ENCODE data around the gene FRS3.

FRS3 gene

DNA sequence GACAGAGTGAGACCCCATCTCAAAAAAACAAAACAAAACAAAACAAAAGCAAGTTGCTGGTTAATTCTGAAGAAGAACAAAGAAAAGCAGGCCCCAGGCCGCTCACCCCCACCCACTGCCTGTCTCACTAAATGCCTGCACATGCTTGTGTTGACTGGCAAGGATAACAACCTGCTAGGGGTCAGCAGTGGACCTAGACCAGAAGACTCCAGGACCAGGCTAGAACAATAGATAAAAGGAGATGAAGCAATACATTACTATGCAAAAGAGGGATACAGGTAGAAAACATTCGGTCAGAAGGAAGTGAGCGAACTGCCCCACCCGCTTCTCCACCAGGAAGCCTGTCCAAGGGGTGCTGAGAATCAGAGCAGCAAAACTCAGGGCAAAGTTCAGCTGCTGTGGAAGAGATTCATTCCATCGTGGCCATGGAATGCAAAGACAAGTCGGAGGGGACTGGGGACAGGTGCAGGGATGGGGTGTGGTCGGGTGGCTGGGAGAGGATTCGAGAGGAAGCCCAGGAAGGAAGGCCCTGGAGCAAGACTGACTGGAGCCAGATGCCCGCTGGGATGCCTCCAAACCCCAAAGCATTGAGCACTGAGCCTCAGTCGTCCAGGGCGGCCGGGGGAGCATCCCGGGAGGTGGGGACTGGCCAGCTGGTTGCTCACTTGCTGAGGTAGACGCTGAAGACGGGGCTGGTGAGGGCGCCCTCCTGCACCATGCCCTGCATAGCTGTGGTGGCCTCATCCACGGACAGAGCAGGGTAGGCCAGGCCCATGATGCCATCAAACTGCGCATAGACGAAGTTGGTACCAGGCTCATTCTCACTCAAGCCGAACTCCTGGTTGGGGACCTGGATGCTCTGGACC lies 37.8 kb downstream of the FRS3 start:
- no peak for DNase-seq (ENCODE audit: low spot score)

- no peak for DNase-seq (ENCODE audit: low spot score)
Observed at GRCh38 chr6:41740366-41741162, 39.1 kb downstream of the FRS3 start.

- DNase-seq (ENCODE audit: low spot score): no peak
Observed at GRCh38 chr6:41739041-41739440, 40.7 kb downstream of the FRS3 start.

DNA sequence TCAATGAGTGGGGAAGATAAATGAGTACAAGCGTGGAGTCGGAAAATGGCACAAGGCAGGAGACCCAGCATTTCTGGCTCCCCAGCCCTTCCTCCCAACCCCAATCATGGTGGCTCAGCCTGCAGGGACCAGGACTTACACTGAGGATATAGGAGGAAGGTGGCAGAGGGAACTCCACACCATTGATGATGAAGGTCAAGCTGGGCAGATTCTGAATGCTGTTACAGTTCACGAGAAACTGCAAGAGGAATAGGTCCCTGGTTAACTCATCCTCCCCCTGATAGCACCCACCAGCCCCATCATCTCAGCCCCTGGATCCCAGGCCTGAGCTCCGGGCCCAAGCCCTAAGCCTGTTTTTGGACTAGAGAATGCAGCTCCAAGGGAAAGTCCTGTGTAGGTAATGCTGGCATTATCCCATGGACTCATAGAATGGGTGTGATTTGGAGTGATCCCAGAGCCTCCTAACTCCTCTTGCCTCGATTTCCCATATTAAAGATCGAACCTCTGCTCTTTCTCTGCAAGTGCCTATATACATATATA lies 42.0 kb downstream of the FRS3 start:
- no peak for DNase-seq (ENCODE audit: low spot score)

- DNase-seq (ENCODE audit: low spot score): no peak
Observed at GRCh38 chr6:41736800-41737555, 42.7 kb downstream of the FRS3 start.

- DNase-seq (ENCODE audit: low spot score): no peak
Observed at GRCh38 chr6:41736186-41736733, 43.4 kb downstream of the FRS3 start.

DNA sequence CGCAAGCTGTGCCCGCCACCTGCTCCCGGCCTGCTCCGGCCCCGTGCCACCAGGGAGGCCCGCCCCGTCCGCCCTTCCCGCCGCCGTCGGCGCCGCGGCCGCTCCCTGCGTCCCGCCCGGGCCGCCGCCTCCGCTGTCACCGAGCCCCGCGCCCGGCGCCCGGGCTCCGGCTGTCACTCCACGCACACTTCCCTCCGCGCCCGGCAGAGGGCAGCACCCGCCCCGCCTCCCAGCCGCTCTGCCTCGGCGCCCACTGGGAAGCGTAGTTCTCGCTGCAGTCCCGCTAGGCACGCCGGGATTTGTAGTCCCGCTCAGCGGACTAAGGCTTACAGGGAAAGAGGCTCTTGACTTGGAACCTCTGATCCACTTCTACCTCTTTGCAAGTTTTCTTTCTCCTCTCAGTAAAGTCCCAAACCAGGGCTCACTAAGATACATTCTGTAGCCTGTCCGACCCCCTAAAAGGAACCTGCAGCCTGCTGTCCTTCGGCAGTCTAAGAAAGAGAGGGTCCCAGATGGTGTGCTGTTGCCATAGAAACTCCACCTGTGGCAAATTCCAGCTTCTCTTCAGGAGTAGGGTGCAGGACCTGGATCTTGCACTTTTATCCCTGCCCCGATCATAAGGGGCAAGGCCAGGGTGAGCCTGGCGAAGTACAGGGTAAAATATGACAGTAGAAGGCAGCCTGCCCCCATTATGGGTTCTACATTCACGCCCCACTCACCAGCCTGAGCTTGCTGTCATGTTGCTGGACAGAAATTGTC lies 44.1 kb downstream of the FRS3 start, which contains the start of gene TFEB:
TSS of gene TFEB (minus strand) at position 182 of the 759 bp plus-strand sequence. CDS start 44,395 bp downstream, outside the sequence.
- peak; percentile 89 for DNase-seq (ENCODE audit: low spot score)

DNA sequence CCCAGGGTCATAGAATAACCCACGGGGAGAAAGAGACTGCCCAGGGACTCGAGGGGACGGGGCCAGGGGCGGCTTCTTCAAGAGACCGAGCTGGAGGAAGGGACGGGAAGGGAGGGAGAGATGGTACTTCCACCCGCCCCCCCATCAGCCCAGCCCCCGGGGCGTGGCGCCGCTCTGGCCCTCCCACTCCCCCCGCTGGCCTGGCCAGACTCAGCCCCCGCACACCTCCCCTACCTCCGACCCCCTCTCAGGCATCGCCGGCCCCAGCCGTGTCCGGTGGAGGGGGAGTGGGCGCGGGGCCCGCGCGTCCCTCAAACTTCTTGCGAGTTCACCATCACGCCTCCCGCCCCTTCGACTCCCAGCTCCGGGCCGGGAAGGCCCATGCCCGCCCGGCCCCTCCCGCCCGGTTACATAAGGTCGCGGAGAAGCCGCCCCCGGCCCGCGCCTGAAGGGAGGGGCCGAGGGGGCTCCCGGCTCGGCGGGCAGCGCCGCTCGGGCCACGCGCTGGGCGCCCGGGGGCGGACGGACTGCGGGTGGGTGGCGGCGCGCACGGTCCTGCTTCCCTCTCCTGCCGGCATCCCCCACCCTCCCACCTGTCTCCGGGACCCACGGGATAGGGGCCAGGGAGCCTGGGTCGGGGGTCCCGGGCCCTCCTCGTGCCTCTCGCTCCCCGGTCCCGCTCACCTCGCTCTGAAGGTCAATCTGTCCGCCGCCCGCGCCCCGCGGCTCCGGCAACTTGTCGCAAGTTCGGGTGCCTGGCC lies 44.9 kb downstream of the FRS3 start:
- DNase-seq (ENCODE audit: low spot score): peak; percentile 71

DNA sequence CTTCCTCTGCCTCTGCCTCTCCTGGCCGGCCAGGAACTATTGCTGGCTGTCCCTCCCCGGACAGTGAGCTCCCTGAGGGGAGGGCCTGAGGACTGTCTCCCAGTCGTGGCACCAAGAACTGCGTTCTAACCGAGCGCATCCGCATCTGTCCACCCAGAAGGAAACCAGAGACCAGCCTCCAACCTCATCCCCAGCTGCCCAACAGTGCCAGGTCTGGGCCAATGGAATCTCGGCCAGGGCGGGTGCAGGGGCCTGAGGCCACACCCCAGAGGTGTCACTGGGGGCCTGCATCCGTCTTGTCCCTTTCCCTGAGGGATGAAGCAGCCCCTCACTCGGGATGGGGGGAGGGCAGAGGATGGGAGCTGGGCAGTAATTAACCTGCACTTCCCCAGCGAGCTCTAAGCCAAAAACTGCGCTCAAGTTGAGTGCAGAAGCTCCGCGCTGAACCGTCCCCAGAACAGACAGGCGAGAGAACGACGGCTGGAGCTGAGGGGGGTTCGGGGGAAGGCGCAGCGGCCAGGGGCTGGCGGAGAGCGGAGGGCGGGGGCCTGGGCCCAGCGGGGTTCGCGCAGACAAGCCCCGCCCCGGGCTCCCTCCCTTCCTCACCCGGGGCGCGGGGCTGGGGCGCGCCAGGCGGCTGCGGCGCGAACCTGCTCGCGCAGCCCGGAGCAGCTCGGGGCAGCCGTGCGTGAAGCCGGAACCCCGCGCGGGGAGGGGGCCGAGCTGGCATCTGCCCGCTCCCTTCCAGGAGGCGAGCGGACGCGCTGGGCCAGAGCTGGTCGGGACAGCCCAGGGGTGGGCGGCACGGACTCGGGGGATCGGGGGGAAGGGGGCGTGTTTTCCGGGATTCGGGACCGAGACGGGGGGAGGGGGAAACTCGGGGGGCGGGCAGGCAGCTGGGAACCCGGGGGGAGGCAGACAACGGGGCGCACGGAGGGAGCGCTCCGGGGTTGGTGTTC lies 45.7 kb downstream of the FRS3 start:
- DNase-seq (ENCODE audit: low spot score): peak; percentile 71

DNA sequence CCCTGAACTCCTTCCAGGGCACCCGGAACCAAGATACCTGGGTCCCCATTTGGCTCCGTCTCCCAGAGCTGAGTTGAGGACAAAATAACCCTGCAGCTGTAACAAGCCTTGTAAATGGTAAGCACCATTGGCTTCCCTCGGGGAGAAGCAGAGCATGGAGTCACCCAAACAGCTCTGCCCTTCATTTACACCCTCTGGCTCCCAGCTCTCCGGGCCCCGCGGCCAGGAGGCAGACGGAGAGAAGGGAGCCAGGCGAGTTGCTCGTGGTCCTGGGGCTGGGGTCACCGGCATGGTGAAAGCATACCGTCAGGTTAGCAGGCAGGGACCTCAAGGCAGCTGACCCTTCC lies 46.4 kb downstream of the FRS3 start:
- DNase-seq (ENCODE audit: low spot score): no peak

DNA sequence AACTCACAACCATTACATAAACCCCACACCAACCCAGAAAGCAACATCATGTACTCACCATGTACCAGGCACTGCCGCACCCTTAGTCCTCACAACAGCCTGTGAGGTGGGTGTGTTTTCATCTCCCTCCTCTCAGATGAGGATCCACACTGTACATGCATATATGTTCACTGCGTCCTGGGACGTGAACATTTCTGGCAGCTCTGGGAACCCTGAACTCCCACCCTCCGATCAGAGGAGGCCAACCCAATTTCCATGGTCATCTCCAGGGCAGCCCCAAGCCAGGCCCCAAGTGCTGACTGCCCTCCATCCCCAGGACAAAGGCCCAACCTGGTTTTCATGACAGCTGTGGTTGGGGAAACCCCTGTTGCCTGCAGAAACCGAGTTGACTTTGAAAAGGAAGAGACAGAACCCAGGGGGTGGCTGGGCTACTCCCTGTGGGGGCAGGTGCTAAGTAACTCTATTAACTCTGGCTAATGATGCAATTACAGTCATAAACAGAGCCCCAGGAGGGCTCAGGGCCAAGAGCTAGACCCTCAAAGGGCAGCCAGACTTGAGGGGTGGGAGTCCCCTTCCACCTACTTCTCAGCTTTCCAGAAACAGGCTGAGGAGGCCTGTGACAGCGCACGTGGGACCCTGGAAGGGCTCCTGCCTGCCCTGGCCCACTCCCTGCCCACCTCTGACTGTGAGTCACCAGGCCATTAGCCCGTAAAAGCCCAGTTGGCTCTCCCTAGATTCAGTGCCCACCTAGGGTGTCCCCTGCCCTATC lies 46.9 kb downstream of the FRS3 start:
- DNase-seq (ENCODE audit: low spot score): no peak

GRCh38 chr6:41732149-41732548 lies 47.6 kb downstream of the FRS3 start:
- DNase-seq (ENCODE audit: low spot score): no peak

DNA sequence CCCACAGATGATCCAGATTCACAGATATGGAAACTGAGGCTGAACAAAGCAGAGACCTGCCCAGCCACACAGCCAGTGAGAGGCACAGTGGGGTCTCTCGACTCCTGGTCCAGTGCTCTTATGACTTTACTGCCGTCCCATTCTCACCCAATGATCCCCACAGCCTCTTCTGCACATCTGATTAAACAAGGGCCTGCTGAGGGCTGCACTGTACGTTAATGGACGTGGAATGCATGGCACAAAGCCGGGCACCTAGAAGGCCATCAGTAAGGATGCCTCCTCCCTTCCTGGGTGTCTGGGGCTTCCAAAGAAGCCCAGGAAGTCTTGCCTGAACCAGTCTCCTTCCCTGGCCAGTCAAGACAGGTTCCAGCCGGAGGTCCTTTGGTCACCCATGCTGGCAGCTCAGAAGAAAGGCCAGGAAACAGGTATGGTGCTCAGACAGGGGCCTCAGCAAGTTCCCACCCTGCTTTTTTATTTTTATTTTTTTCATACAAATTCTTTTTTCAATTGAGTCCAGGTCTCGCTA lies 48.1 kb downstream of the FRS3 start:
- no peak for DNase-seq (ENCODE audit: low spot score)

DNA sequence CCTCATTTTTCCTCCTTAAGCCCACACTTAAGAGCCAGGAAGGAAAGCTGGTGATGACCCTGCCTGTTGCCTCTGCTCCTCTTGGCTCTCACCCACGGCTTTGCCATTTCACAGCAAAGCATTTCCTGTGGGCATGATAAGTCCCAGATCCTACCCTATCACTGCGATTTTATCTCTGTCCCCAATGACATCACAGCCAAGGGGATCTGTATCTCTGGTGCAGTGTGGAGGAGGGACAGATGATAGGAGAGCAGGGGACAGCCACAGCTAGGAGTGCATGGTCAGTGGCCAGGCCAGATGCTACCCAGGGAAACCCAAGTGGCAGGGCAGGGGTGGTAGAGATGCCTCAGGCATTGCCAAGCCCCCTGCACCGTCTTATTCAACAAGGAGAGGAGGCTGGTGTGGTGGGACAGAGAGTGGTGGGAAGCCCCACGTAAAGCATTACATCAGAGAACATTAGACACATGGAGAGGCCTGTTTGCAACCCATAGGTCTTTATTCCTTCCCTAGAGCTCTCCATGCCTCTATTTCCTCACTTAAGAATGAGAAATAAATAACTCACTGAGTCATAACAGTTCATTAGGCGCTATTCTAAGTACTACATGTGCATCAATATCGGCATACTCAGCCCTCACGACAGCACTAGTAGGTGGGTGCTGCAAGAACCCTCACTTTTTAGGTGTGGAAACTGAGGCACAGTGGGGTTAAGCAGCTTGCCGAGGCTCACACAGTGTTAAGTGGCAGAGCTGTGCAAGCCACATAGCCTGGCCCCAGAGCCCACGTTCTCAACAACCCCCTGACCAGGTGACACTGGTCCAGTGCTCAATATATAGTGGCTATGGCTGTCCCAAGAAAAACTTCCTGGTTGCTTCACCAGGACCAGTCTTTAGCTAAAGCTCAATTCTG lies 48.9 kb downstream of the FRS3 start:
- no peak for DNase-seq (ENCODE audit: low spot score)

DNA sequence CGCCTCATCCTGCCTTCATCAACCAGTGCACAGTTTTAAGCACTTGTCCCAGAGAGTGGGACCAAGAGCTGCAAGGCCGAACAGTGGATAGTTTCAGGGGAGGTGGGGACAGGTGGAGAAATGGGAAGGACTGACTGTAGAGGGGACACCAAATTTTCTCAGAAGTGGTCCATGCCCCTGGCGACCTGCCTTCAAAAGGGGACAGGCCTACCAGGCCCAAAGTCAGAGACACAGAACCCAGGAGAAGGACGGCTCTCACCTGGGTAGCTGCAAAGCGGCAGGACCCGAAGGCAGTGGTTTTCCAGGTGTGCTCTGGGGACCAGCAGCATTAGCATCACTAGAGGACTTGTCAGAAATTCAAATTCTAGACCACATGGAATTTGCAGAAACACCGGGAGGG lies 50.1 kb downstream of the FRS3 start:
- no peak for DNase-seq (ENCODE audit: low spot score)

DNA sequence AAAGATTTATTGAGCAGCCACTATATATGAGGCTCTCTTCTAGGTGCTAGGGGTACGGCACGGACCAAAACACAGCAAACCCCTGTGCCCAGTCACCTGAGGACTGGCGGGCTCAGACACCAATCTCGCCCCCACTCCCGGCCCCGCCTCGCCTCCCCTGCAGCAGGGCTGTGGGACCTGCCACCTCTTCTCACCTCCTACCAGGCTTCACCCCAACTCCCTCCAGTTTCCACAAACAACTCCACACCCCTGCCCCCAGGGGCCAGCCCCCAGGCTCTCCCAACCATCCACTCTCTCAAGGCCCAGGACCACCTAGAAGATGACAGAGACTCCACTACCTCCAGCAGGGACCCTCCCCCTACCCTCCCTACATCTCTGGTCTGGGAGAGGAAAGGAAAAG lies 50.7 kb downstream of the FRS3 start:
- no peak for DNase-seq (ENCODE audit: low spot score)

All from RKO (cell line).